D341Med (cell line): ENCODE measurements around the gene D2HGDH.
"Not testable (repeated sequence)": the region's sequence is repeated elsewhere in the genome, so short reads cannot be mapped to it uniquely, and the experiment has no call there.

Experiments used
- DNase-seq: peaks from one replicate; pipeline ENCODE4 v3.0.0; 2012; ENCODE audit warnings: low spot score

D2HGDH gene

GRCh38 chr2:241794250-241794823 lies 59.9 kb downstream of the D2HGDH start:
- no peak for DNase-seq

- peak; percentile 5 for DNase-seq
Measured at GRCh38 chr2:241795021-241795999, 60.9 kb downstream of the D2HGDH start.

DNA sequence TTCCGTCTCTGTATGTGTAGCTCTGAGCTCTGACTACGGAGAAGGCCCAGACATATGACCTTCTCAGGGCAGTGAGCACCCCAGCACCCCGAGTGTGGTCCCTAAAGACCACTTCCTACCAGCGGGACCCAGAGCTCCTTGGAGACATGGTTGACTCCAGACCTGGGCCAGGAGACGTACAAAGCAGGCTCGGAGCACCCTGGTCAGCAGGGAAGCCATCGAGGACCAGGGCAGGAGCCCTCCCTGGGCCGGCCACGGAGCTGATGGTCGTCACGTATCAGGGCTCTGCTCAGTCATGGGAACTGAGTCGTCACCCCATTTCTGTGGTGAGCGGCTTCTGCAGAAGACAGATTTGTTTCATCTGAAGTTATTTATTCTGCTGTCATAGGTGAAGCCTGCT lies 61.8 kb downstream of the D2HGDH start:
- DNase-seq = no peak

DNA sequence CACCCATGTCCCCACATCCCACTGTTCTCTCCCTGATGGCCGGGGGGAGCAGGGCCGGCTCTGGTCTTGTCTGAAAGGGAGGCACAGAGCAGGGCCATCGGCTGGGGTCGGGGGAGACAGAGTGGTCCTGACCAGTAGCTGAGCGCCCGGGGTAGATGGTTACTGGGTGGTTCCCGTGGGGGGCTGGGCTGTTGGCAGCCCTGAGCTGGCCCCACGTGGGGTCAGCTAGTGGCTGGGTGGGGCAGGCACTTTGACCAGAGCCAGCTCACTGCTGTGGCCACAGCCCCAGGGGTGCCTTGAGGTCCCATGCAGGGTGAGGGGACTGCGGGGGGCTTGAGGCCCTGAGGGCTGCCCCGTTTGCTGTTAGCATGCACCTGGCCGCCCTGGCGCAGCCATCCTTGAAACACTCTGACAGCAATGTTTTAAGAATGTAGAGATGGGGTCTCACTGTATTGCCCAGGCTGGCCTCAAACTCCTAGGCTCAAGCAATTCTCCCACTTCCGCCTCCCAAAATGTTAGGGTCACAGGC lies 62.2 kb downstream of the D2HGDH start:
- peak; percentile 18 for DNase-seq

- DNase-seq = no peak
Measured at GRCh38 chr2:241797441-241798080, 63.1 kb downstream of the D2HGDH start.

- peak; percentile 18 for DNase-seq
Measured at GRCh38 chr2:241798081-241798630, 63.7 kb downstream of the D2HGDH start.

DNA sequence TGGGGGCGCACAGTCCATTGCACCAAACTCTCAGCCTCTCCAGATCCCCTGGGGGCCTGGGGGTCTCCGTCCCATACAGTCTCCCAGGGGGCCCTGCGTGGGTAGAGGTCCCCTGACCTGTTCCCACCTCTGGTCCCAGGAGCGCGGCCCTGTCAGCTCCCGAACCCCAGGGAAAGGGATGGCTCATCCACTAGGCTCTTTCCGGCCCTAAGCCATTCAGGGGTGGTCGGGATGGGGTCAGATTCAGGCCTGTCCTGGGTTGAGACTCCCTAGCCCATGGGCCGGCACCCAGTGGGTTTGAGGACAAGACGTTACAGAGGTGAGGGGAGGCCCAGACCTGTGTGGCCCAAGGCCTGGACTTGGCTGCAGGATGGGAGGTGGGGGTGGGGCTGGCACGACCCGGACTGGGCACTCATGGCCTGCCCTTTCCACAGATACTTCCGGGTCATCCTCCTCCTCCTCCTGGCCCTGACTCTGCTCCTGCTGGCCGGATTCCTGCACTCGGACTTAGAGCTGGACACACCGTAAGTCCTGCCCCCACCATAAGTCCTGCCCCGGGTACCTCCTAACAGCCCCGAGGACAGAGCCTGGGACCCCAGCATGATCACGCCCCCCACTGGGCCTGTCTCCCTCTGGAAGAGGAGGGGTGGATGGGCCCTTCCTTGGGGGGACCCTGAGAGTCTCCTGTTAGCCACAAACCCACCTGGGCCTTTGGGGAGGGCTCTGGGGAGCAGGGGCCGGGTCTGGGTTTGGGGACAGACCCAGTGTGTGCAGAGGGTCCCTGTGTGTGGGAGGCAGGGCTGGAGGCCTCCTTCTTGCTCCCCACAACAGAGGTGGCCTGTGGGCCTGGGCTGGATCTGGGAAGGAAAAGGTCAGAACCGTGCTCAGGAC lies 64.4 kb downstream of the D2HGDH start:
- DNase-seq = peak; percentile 14

GRCh38 chr2:241799522-241800197 lies 65.2 kb downstream of the D2HGDH start:
- peak; percentile 17 for DNase-seq

DNA sequence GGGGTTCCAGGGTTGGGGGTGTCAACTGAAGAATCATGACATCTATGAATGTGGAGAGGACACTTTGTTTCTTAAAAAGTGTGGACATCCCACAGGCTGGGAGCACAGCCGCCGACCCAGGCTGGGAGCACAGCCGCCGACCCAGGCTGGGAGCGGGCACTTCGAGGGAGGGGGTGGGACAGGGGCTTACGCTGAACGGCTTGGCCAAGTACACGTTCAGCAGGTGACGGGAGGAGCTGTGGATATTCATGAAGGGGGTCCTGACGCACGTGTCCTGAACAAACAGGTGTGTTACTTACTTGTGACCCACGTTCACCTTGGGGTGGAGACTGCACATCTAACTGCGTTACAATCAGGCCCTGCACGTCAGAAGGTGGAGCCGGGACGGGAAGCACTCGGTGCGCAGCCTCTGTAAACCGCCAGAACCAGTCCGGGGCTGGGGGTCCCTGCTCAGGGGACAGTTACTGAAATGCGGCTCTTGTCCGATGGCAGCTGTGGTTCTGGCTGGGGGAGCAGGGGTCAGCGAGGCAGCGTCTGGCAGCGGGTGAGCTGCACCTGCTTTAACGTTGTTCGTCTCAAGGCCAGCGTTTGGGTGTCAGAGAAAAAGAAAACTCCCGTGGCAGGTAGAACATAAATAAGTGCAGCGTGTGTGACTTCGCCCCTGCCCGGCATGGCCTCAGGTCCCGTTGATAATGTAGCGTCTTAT lies 65.9 kb downstream of the D2HGDH start:
- DNase-seq = not testable (repeated sequence)

GRCh38 chr2:241801611-241802420 lies 67.4 kb downstream of the D2HGDH start:
- peak; percentile 33 for DNase-seq

DNA sequence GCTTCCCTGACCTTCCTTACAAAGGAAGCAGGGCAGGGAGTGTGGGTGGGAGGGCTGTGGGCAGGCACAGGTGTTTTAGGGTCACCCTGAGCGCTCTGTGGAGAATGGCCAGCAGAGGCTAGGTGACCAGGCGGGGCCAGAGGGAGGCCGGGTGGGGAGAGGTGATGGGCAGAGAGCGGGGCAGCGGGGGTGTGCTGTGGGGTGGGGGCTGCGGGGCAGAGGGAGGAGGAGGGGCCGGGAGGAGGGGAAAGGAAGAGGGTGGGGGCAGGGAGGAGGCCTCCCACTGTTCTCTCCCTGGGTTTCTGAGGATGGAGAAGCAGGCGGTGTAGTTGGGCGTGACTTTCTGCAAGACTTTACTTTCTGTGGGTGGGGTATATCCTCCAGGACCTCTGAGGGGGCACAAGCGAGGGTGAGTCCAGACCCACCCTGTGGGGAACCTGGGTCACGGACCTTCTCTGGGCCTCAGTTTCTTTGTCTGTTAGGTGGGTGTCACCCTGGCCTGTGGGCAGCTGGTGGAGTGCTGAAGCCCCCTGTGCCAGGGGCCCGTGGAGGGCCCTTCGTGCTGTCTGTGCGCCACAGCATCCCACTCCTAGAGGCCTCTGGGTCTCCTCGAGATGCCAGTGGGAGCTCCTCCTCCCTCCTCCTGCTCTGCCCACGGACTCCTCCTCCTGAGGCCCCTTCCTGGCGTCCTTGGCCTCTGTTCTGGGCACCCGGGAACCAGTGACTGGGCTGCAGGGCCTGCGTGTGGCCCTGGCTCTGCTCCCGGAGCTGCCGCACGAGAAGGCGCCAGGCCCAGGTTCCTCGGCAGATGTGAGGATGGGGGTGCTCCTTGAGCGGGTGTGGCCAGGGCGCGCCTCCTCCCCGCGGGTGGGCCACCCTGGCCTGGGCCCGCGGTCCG lies 68.2 kb downstream of the D2HGDH start:
- peak; percentile 20 for DNase-seq

DNA sequence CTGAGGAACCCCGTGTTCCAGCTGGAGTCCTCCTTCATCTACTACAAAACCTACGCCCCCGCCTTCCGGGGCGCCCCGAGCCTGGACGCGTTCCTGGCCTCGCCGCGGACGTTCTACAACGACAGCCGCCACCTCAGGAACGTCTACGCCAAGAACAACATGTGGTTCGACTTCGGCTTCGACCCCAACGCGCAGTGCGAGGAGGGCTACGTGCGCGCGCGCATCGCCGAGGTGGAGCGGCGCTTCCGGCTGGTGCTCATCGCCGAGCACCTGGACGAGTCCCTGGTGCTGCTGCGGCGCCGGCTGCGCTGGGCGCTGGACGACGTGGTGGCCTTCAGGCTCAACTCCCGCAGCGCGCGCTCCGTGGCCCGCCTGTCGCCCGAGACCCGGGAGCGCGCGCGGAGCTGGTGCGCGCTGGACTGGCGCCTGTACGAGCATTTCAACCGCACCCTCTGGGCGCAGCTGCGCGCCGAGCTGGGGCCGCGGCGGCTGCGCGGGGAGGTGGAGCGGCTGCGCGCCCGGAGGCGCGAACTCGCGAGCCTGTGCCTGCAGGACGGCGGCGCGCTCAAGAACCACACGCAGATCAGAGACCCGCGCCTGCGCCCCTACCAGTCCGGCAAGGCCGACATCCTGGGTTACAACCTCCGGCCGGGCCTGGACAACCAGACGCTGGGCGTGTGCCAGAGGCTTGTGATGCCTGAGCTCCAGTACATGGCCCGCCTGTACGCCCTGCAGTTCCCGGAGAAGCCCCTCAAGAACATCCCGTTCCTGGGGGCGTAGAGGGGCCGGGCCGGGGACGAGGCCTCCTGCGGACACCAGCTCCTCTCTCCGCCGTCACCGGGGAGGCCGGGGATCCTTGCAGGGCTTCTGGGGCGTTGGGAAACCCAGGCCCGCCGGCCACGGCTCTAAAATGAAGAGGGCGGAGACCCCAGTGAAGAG lies 69.2 kb downstream of the D2HGDH start:
- peak; percentile 80 for DNase-seq

- DNase-seq = peak; percentile 41
Measured at GRCh38 chr2:241804326-241805229, 70.1 kb downstream of the D2HGDH start.

DNA sequence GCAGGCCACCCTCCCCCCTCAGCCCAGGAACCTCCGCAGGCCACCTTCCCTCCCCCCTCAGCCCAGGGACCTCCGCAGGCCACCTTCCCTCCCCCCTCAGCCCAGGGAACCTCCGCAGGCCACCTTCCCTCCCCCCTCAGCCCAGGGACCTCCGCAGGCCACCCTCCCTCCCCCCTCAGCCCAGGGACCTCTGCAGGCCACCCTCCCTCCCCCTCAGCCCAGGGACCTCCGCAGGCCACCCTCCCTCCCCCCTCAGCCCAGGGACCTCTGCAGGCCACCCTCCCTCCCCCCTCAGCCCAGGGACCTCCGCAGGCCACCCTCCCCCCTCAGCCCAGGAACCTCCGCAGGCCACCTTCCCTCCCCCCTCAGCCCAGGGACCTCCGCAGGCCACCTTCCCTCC lies 71.8 kb downstream of the D2HGDH start:
- not testable (repeated sequence) for DNase-seq

DNA sequence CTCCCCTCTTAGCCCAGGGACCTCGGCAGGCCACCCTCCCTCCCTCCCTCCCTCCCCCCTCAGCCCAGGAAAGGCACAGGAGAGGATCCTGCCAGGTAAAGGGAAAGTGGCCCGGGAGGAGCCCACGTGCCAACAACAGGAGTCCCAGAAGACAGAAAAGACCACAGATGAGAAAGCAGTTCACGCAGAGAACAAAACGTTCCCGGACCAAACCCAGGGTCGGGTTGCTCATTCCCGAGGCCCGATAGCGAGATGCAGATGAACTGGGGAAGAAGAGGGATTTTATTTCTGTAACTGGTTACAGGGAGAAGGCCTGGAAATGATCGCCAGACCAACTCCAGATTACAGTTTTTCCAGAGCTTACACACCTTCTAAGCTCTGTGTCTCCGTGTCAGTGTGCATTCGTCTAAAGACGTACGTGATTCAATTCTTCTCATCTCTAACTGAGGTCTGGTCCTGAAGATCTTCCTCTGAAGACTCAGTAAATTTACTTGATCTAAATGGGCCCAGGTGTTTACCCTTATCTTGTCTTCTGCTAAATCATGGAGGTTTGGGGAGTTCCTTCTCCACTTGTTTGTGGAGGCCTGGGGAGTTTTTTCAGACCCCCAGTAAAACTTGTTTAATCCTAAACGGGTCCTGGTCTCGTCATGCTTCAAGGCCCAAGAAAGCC lies 73.8 kb downstream of the D2HGDH start:
- DNase-seq = no peak
